Vagina (tissue), 2 donors: ENCODE results near the gene MAPK13.

Experiments used
- POLR2A ChIP-seq, 2 donors: fragments of 450-650 bp; IDR thresholded peaks; one replicate each; pipeline ENCODE4 v1.6.1; 2017; ENCODE audit warnings: antibody characterized with exemption in 2 of 2, mild to moderate bottlenecking in 2 of 2, moderate library complexity in 2 of 2
- TF ChIP-seq, protein P1 (sequence below), 3 experiments: fragments of 450-650 bp in 2 of 3; fragments of 200-600 bp in 1 of 3; sonication (generic) in 1 of 3; IDR thresholded peaks; one replicate each; pipeline ENCODE4 v1.5.1; 2017 to 2019; ENCODE audit warnings: antibody characterized with exemption in 3 of 3, mild to moderate bottlenecking in 2 of 3, moderate library complexity in 2 of 3

DNA sequence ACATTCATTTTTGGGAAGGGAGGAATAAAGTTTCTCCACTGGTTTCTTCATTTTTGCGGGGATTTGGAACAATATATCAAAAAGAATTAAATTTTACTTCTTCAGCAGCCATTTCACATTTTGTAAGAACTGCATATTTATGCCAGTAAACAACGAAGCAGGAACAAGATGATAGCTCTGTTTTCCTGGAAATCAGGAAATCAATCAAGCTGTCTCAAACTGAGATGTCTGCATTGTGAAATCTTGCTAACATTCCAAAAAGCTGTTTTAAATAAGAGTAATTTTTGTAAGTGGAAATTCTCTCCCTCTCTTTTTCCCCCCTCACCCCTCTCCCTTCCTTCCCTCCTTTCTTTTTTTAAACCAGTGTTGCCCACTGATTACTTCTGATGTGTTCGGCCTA is 20.0 kb downstream of the MAPK13 start:
- TF ChIP-seq POLR2A (IDR thresholded peaks at IDR 0.05): no peak
- TF ChIP-seq, protein P1, sequence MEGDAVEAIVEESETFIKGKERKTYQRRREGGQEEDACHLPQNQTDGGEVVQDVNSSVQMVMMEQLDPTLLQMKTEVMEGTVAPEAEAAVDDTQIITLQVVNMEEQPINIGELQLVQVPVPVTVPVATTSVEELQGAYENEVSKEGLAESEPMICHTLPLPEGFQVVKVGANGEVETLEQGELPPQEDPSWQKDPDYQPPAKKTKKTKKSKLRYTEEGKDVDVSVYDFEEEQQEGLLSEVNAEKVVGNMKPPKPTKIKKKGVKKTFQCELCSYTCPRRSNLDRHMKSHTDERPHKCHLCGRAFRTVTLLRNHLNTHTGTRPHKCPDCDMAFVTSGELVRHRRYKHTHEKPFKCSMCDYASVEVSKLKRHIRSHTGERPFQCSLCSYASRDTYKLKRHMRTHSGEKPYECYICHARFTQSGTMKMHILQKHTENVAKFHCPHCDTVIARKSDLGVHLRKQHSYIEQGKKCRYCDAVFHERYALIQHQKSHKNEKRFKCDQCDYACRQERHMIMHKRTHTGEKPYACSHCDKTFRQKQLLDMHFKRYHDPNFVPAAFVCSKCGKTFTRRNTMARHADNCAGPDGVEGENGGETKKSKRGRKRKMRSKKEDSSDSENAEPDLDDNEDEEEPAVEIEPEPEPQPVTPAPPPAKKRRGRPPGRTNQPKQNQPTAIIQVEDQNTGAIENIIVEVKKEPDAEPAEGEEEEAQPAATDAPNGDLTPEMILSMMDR (IDR thresholded peaks at IDR 0.05): no peak
